Measurements from ENCODE around the gene GALNT18.

The GALNT18 gene

DNA sequence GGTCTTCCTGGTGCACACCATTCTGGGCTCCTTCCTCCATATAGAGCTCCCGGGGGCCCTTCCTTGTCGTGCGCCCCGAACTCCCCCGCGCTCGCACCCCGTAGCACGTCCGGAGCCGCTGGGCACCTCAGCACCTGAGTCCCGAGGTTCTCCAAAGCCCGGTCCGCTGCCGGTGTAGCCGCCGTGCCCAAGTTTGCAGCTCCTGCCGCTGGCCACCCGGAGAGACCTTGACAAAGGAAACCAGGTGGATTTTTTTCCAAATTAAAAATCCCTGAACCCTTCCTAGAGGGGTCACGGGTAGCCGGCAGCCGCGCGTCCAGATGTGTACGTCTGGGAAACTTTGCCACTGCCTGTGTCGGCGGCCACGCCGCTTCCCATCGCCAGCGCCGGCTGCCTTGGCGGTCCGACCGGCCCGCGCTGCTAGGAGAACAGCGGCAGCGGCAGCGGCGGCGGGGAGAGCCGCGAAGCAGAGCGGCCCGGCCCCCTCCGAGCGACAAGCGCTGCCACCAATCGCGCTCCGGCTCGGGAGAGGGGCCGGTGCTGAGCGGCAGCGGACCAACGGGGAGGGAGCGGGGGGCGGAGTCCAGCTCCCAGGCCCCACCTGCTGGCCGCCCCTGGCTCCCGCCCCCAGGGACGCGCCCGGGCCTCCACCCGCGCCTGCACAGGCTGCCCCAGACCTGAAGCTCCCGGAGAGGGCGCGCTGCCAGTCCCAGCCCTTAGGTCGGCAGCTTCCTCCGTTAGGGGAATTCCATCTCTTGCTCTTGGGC lies at the start of gene GALNT18:
TSS of gene GALNT18 (minus strand) at position 433 of the 767 bp plus-strand sequence.
- DNase-seq (ENCODE audit: low read depth, low spot score), result peak; percentile 21

- DNase-seq (ENCODE audit: low read depth, low spot score), result no peak
Measured at GRCh38 chr11:11670574-11670973, 48.8 kb upstream of the GALNT18 start.

DNA sequence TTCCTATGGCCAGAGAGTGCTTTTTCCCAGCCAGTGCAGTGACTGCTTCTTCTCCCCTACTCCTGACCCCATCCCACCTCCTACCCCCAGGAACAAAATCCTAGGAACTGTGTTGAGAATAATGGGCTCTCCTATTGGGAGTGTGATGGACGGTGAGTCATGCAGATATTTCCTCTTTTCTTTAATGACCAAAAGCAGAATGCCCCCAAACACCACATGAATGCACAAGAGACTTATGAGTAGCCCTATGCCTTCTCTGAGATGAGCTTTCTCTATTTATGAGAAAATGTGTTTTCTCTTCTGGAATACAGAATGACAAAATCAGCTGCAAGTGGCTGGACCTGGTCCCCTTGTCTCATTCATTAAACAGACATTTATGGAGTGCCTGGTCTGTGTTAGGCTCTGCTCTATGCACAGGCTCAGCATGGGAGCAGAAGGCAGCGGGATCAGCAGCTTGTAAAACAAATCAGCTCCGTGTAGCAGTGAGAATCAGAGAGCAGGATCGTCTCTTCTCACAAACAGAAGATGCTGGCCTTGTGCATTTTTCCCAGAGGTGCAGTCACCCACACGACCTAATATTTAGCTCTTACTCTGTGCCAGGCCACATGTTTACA lies 47.5 kb upstream of the GALNT18 start:
- no peak for DNase-seq (ENCODE audit: low read depth, low spot score)

DNA sequence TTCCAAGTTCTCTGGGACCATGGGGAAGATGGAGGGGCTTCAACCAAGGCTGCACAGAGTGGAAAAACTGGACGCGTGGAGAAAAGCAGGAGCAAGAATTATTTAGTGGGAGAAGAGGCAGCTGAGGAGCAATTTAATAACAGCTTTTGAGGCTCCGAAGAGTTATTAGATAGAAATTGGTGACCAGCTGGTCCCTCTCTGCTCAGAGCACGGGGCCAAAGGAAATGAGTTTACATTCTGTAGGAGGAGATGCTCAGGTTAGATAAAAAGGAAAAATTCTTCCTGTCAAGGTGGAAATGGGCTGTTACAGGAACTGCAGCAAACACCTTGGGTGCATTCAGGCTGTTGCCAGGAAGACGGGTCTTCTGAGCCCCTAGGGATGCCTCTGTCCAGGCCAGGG lies 47.0 kb upstream of the GALNT18 start:
- no peak for DNase-seq (ENCODE audit: low read depth, low spot score)

GRCh38 chr11:11668274-11668673 lies 46.5 kb upstream of the GALNT18 start:
- no peak for DNase-seq (ENCODE audit: low read depth, low spot score)

GRCh38 chr11:11667056-11667455 lies 45.3 kb upstream of the GALNT18 start:
- no peak for DNase-seq (ENCODE audit: low read depth, low spot score)

GRCh38 chr11:11665407-11665806 lies 43.6 kb upstream of the GALNT18 start:
- DNase-seq (ENCODE audit: low read depth, low spot score), result no peak

DNA sequence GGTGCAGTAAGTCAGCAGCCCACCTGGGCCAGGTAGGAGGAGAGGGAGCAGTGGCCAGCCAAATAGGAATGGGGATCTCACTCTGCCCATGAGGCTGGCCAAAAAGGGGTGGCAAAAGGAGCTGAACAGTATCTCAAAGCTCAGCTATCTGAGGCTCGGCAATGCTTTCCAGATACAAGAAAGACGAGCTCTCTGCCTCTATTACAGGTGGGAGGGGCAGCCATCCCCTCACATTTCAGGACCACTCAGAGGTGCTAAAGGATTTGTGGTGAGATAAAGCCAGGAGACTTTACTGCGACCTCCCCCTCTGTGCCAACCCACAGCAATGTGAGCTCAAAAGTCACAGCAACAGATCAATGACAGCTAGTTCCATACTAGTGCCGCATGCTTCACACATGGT lies 42.1 kb upstream of the GALNT18 start:
- no peak for DNase-seq (ENCODE audit: low read depth, low spot score)

- DNase-seq (ENCODE audit: low read depth, low spot score), result no peak
Measured at GRCh38 chr11:11662578-11662977, 40.8 kb upstream of the GALNT18 start.

- DNase-seq (ENCODE audit: low read depth, low spot score), result no peak
Measured at GRCh38 chr11:11661326-11662040, 39.7 kb upstream of the GALNT18 start.

DNA sequence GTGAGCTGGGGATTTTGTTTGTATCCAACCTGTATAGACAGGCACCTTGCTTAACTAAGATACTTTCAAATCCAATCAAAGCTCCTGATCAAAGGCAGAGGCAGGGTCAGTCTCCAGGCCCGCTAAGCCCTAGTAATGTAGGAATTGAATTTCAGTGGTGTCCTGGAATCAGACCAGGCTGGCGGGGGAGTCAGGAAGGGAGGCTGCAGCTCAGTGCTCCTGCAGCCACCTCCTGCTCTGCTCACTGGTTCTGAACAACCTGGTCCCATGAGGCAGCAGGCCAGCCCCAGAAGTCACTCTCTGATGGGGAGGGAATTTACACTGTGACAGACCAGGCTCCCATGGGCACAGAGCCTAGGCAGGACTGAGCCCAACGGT lies 38.5 kb upstream of the GALNT18 start:
- DNase-seq (ENCODE audit: low read depth, low spot score), result no peak

DNA sequence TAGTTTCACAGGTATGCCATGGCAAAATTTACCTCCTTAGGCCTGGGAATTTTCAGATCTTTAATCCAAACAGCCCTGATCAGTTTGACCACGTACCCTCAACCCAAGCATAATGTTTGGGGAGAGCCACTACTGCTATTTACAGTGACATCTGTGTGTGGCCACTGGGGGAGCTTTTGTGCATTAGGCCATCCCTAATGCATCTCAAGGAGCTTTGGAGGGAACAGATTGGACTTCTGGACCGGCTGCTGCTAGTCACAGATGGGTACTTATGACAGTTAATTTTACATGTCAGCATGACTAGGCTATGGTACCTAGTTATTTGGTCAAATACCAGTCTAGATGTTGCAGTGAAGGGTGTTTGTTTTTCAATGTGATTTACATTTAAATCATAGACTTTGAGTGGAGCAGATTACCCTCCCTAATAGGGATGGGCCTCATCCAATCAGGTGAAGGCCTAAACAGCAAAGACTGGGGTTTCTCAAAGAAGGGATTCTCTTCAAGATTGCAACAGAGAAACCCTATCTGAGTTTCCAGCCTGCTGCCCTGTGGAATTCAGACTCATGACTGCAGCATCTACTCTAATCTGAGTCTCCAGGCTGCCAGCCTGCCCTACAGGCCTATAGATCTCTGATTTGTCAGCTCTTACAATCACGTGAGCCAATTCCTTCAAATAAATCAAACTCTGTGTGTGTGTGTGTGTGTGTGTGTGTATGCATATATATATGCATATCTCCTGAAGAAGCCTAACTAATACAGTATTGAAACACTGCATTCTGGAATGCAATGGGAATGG lies 38.0 kb upstream of the GALNT18 start:
- no peak for DNase-seq (ENCODE audit: low read depth, low spot score)

GRCh38 chr11:11657218-11657955 lies 35.6 kb upstream of the GALNT18 start:
- no peak for DNase-seq (ENCODE audit: low read depth, low spot score)

GRCh38 chr11:11641581-11641980 lies 19.8 kb upstream of the GALNT18 start:
- DNase-seq (ENCODE audit: low read depth, low spot score), result no peak

- no peak for DNase-seq (ENCODE audit: low read depth, low spot score)
Measured at GRCh38 chr11:11640996-11641395, 19.2 kb upstream of the GALNT18 start.

DNA sequence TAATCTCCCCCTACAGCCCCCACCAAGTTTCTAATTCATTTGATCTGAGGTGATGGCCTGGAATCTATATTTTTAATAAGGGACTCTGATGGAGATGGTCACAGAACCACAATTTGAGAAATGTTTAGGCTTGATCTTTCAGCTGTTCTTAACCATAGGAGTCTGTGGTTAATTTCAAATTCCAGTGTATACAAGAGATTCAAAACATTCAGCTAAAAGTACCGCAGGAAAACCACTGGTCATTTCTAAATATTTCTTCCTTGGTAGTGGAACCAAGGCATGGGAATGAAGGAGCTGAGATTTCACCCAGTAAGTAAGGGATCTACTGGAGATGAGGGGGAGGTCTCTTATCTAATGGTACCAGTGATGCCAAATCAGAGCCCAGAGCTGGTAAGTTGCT lies 18.3 kb upstream of the GALNT18 start:
- no peak for DNase-seq (ENCODE audit: low read depth, low spot score)

GRCh38 chr11:11636671-11637070 lies 14.9 kb upstream of the GALNT18 start:
- DNase-seq (ENCODE audit: low read depth, low spot score), result no peak

- DNase-seq (ENCODE audit: low read depth, low spot score), result no peak
Measured at GRCh38 chr11:11635443-11635842, 13.6 kb upstream of the GALNT18 start.

DNA sequence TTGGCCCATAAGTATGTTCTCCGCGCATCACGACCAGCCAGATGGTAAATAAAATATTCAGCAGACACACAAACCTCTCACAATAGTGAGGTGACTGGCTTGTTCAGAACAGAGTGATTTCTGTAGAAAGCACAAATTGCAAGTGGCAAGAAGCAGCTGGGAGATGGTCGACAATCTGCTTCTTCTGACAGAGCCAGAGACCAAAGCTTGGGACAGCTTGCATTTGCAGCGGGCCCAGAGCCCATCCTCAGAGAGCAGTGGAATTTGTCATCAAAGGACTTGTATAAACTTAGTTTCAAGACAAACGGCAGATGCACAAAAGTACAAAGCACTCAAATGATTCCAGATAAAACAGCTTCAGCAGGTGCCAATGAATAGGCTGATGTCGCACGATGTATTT lies 7.6 kb upstream of the GALNT18 start:
- DNase-seq (ENCODE audit: low read depth, low spot score), result no peak

GRCh38 chr11:11628651-11629050 lies 6.8 kb upstream of the GALNT18 start:
- no peak for DNase-seq (ENCODE audit: low read depth, low spot score)

DNA sequence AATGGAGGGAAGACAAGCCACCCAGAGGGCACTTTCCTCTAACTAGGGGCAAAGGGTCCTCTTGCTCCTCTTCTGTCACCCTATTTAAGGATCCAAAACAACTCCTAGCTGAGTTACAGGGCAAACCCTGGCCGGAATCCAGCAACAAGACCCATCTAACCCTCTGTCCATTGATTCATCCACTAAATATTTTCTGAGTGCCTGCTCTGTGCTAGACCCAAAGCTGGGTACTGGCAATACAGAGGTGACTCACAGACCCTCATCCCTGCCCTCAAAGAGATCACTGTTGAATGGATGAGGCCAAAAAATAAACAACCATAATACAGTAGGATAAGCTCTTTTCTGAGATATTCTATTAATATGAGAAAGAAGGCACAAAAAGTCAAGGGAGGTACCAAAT lies 4.3 kb upstream of the GALNT18 start:
- no peak for DNase-seq (ENCODE audit: low read depth, low spot score)
